HCT116 (cell line): Measurements from ENCODE around the gene PHC1. TPM values are rescaled to one million over a fixed set of nuclear protein-coding genes. Genes with fewer than 3 reads are reported as not detected.

Source experiments
- ATAC-seq: fragments of 200-7000 bp; cut with Tn5 transposase; 2 replicates; pipeline ENCODE4 v1.9.1; 2020; ENCODE audit warnings: mild to moderate bottlenecking, moderate library complexity
- BruUV-seq: library from RNA; stranded (reverse); fragments of 400-500 nt; replicated peaks from 2 replicates; lab custom pipeline; 2021; lab: Mats Ljungman, UMichigan
- CTCF ChIA-PET: fragments of 300-600 bp; sonication (Branson Sonifier 250); formaldehyde crosslinking; loops from one replicate; lab custom pipeline; 2021; ENCODE audit warnings: antibody characterized with exemption; lab: Charles Lee
- POLR2A ChIA-PET: fragments of 300-600, 350-600 bp; sonication (Branson Sonifier 250); formaldehyde crosslinking; loops from one replicate; lab custom pipeline; 2021; ENCODE audit warnings: antibody characterized with exemption; lab: Charles Lee
- RAD21 ChIA-PET, 2 experiments: fragments of 300-600 bp; sonication (Branson Sonifier 250); formaldehyde crosslinking; loops; one replicate each; lab custom pipeline; 2023; ENCODE audit warnings: low total read pairs in 2 of 2; ENCODE audit not compliant: uncharacterized antibody in 2 of 2, unreplicated experiment in 2 of 2, low non-redundant PET in 1 of 2; lab: Charles Lee
- DNase-seq: peaks from one replicate; pipeline ENCODE4 v3.0.0-alpha.2; 2010; ENCODE audit warnings: low read depth, low spot score
- H2AFZ ChIP-seq: fragments of 200-600 bp; shearing (Covaris generic), sonication (generic); 2 replicates; pipeline ENCODE4 v1.6.1; 2017; ENCODE audit warnings: low read depth, mixed run types, mixed read lengths, antibody characterized with exemption, low read length; ENCODE audit not compliant: poor library complexity, severe bottlenecking
- H3K27ac ChIP-seq: 2 replicates; pipeline ENCODE4 v1.5.1; 2012; ENCODE audit warnings: low read depth, low read length
- H3K27me3 ChIP-seq: fragments of 200-600 bp; sonication (generic); 2 replicates; pipeline ENCODE4 v1.6.1; 2016; ENCODE audit warnings: mixed run types, low read length, mixed read lengths; ENCODE audit not compliant: insufficient read depth
- H3K36me3 ChIP-seq, 2 experiments: fragments of 200-500 bp in 1 of 2; fragments of 200-600 bp in 1 of 2; sonication (Bioruptor generic) in 1 of 2; sonication (generic) in 1 of 2; 2 replicates each; pipeline versions ENCODE4 v1.5.1 to v1.6.1; 2014 to 2016; ENCODE audit warnings: low read length in 2 of 2, inconsistent platforms in 1 of 2, mixed read lengths in 1 of 2, mixed run types in 1 of 2; ENCODE audit not compliant: insufficient read depth in 2 of 2, control insufficient read depth in 1 of 2
- H3K4me1 ChIP-seq, 2 experiments: fragments of 200-600 bp in 1 of 2; sonication (generic) in 1 of 2; 2 replicates each; pipeline versions ENCODE4 v1.5.1 to v1.6.1; 2012 to 2017; ENCODE audit warnings: low read length in 2 of 2, inconsistent platforms in 1 of 2, mild to moderate bottlenecking in 1 of 2, mixed read lengths in 1 of 2, mixed run types in 1 of 2, moderate library complexity in 1 of 2; ENCODE audit not compliant: insufficient read depth in 2 of 2, control insufficient read depth in 1 of 2
- H3K4me2 ChIP-seq: fragments of 200-600 bp; sonication (generic); 2 replicates; pipeline ENCODE4 v1.6.1; 2017; ENCODE audit warnings: mixed run types, low read length, mixed read lengths
- H3K4me3 ChIP-seq, 2 experiments: fragments of 200-600 bp in 1 of 2; sonication (generic) in 1 of 2; replicated peaks in 1 of 2; 2 replicates each; pipeline ENCODE4 v1.5.1; 2011 to 2016; ENCODE audit warnings: low read length in 2 of 2, control low read depth in 1 of 2, low read depth in 1 of 2, mild to moderate bottlenecking in 1 of 2, mixed read lengths in 1 of 2, mixed run types in 1 of 2
- H3K79me2 ChIP-seq: fragments of 200-600 bp; sonication (generic); 2 replicates; pipeline ENCODE4 v1.6.1; 2017; ENCODE audit warnings: mild to moderate bottlenecking, mixed run types, low read length, moderate library complexity, mixed read lengths; ENCODE audit not compliant: insufficient read depth
- H3K9ac ChIP-seq: fragments of 200-600 bp; sonication (generic); 2 replicates; pipeline ENCODE4 v1.6.1; 2016; ENCODE audit warnings: low read length, mixed read lengths
- H3K9me2 ChIP-seq: fragments of 200-600 bp; sonication (generic), shearing (Covaris generic); 2 replicates; pipeline ENCODE4 v1.6.1; 2017; ENCODE audit warnings: mixed run types, mild to moderate bottlenecking, moderate library complexity; ENCODE audit not compliant: insufficient read depth
- H3K9me3 ChIP-seq, 2 experiments: fragments of 200-500 bp in 1 of 2; fragments of 200-600 bp in 1 of 2; sonication (Bioruptor generic) in 1 of 2; sonication (generic) in 1 of 2; 2 replicates each; pipeline ENCODE4 v1.6.1; 2014 to 2017; ENCODE audit warnings: low read length in 2 of 2, mixed read lengths in 2 of 2, inconsistent platforms in 1 of 2, low read depth in 1 of 2, mild to moderate bottlenecking in 1 of 2, mixed run types in 1 of 2, moderate library complexity in 1 of 2; ENCODE audit not compliant: control insufficient read depth in 1 of 2, insufficient read depth in 1 of 2
- H4K20me1 ChIP-seq: fragments of 200-600 bp; sonication (generic), shearing (Covaris generic); 2 replicates; pipeline ENCODE4 v1.6.1; 2017; ENCODE audit warnings: mixed run types, mild to moderate bottlenecking, moderate library complexity; ENCODE audit not compliant: insufficient read depth
- MAX ChIP-seq: IDR thresholded peaks from 2 replicates; pipeline ENCODE4 v1.6.1; 2012
- SP1 ChIP-seq: IDR thresholded peaks from 2 replicates; pipeline ENCODE4 v1.6.1; 2012; ENCODE audit warnings: low read depth
- ZFX ChIP-seq: fragments of 450-650 bp; IDR thresholded peaks from 2 replicates; pipeline ENCODE4 v1.6.1; 2017
- intact Hi-C: fragments of 100-400 bp; cut with micrococcal nuclease; formaldehyde crosslinking; loops from 2 replicates; pipeline ENCODE4 v1.10.0; 2022
- total RNA-seq: library from RNA; stranded (reverse); gene quantifications from one replicate; pipeline ENCODE4 v1.2.1, GENCODE V29; 2021; ENCODE audit not compliant: unreplicated experiment

Gene PHC1
- total RNA-seq, 1 experiment from 2014 or later, result 22.8 TPM

GRCh38 chr12:8943565-8944186 lies 29.4 kb downstream of the PHC1 start:
- H3K27ac ChIP-seq, result no peak overlapping the region
- no peaks in the 10 kb centered on the region for H3K27me3 ChIP-seq
- H3K4me1 ChIP-seq, result peaks cover 3 to 11% of the 10 kb centered on the region in 2 experiments; a peak in 3 of 4 replicates
- RAD21 ChIA-PET, result no interaction called here
- no peak overlapping the region for H3K4me2 ChIP-seq
- BruUV-seq, result no TSS peak
- H3K9ac ChIP-seq, result no peak overlapping the region
- no peak for ATAC-seq
- no peaks in the 10 kb centered on the region for H3K9me3 ChIP-seq
- H3K9me2 ChIP-seq, result no peaks in the 10 kb centered on the region
- no peak for DNase-seq
- H3K79me2 ChIP-seq, result peaks cover 36% of the 10 kb centered on the region
- POLR2A ChIA-PET, result no interaction called here
- CTCF ChIA-PET, result interaction anchor here (1.5 kb wide), 1 partner anchor 31 kb away, joined by 3 read pairs; no protein-coding TSS in a partner anchor
- intact Hi-C loops, result no loop called here
- no peaks in the 10 kb centered on the region; the same call in 1 of the 2 replicates for H4K20me1 ChIP-seq
- no peak overlapping the region for H2AFZ ChIP-seq
- H3K36me3 ChIP-seq, result peaks cover 29% of the 10 kb centered on the region in 2 experiments
- TF ChIP-seq MAX, result no peak
- H3K4me3 ChIP-seq, result no peak overlapping the region

GRCh38 chr12:8946733-8947132 lies 32.4 kb downstream of the PHC1 start:
- no peak overlapping the region for H2AFZ ChIP-seq
- H3K9ac ChIP-seq, result no peak overlapping the region
- ATAC-seq (no peak), DNase-seq (no peak)
- H3K27ac ChIP-seq, result no peak overlapping the region
- ChIA-PET POLR2A (no interaction called here), CTCF (interaction anchor here (2.3 kb wide), 1 partner anchor 103 kb away, joined by 7 read pairs; no protein-coding TSS in a partner anchor), RAD21 (no interaction called here)
- no peak overlapping the region for H3K4me3 ChIP-seq
- BruUV-seq, result no TSS peak
- peaks cover 47% of the 10 kb centered on the region for H3K79me2 ChIP-seq
- no peak overlapping the region for H3K4me2 ChIP-seq
- intact Hi-C loops, result loop anchor here (5.0 kb wide), 1 partner anchor 34 kb away; the partner anchor contains the start of gene PHC1
- TF ChIP-seq ZFX, result no peak
- TF ChIP-seq SP1, result no peak
- no peaks in the 10 kb centered on the region for H3K9me3 ChIP-seq
- H4K20me1 ChIP-seq, result no peaks in the 10 kb centered on the region; the same call in 1 of the 2 replicates
- peaks cover 28 to 29% of the 10 kb centered on the region in 2 experiments for H3K36me3 ChIP-seq
- peaks cover 3 to 26% of the 10 kb centered on the region in 2 experiments; a peak in 3 of 4 replicates for H3K4me1 ChIP-seq
- no peaks in the 10 kb centered on the region for H3K9me2 ChIP-seq
- no peaks in the 10 kb centered on the region for H3K27me3 ChIP-seq
